H9 (cell line): ENCODE measurements around the gene DAB2IP. TPM values are rescaled to one million over a fixed set of nuclear protein-coding genes. Genes with fewer than 3 reads are reported as not detected.

Experiments used
- DNase-seq: peaks from one replicate; pipeline ENCODE4 v3.0.0-alpha.2; 2017
- H2AFZ ChIP-seq: one replicate; pipeline ENCODE4 v1.6.1; 2013; ENCODE audit warnings: mild to moderate bottlenecking, low read length, control low read depth, moderate library complexity
- H2AK5ac ChIP-seq: 2 replicates; pipeline ENCODE4 v1.6.1; 2013; ENCODE audit warnings: low read length, control low read depth, mixed read lengths; ENCODE audit not compliant: insufficient read length
- H2BK120ac ChIP-seq: one replicate; pipeline ENCODE4 v1.6.1; 2013; ENCODE audit warnings: low read depth, mild to moderate bottlenecking, low read length, control low read depth, inconsistent platforms; ENCODE audit not compliant: poor library complexity, severe bottlenecking
- H2BK12ac ChIP-seq: 2 replicates; pipeline ENCODE4 v1.6.1; 2013; ENCODE audit warnings: low read length, control low read depth, mixed read lengths, low read depth; ENCODE audit not compliant: insufficient read length
- H2BK15ac ChIP-seq: 2 replicates; pipeline ENCODE4 v1.6.1; 2013; ENCODE audit warnings: low read depth, low read length, control low read depth
- H2BK20ac ChIP-seq: one replicate; pipeline ENCODE4 v1.6.1; 2013; ENCODE audit warnings: low read depth, mild to moderate bottlenecking, low read length, control low read depth, inconsistent platforms; ENCODE audit not compliant: poor library complexity, severe bottlenecking
- H2BK5ac ChIP-seq: 2 replicates; pipeline ENCODE4 v1.6.1; 2013; ENCODE audit warnings: low read length, control low read depth, mixed read lengths; ENCODE audit not compliant: insufficient read length
- H3K14ac ChIP-seq: 2 replicates; pipeline ENCODE4 v1.6.1; 2013; ENCODE audit warnings: low read length, control low read depth; ENCODE audit not compliant: insufficient read depth
- H3K18ac ChIP-seq: 2 replicates; pipeline ENCODE4 v1.6.1; 2013; ENCODE audit warnings: low read depth, mild to moderate bottlenecking, mixed read lengths, low read length, control low read depth; ENCODE audit not compliant: insufficient read length
- H3K23ac ChIP-seq: 2 replicates; pipeline ENCODE4 v1.6.1; 2013; ENCODE audit warnings: low read length, control low read depth, mixed read lengths, low read depth; ENCODE audit not compliant: insufficient read length
- H3K23me2 ChIP-seq: 2 replicates; pipeline ENCODE4 v1.6.1; 2013; ENCODE audit warnings: low read depth, mild to moderate bottlenecking, mixed read lengths, low read length, control low read depth; ENCODE audit not compliant: insufficient read length, poor library complexity, severe bottlenecking
- H3K27ac ChIP-seq: 2 replicates; pipeline ENCODE4 v1.5.1; 2013; ENCODE audit warnings: low read length, control low read depth, mixed read lengths, low read depth; ENCODE audit not compliant: insufficient read length
- H3K27me3 ChIP-seq: 2 replicates; pipeline ENCODE4 v1.6.1; 2013; ENCODE audit warnings: low read length, control low read depth, inconsistent platforms; ENCODE audit not compliant: insufficient read depth
- H3K4ac ChIP-seq: 2 replicates; pipeline ENCODE4 v1.6.1; 2013; ENCODE audit warnings: low read depth, mild to moderate bottlenecking, control low read depth, inconsistent platforms, low read length, moderate library complexity
- H3K4me1 ChIP-seq: 2 replicates; pipeline ENCODE4 v1.6.1; 2013; ENCODE audit warnings: low read length, control low read depth, inconsistent platforms; ENCODE audit not compliant: insufficient read depth
- H3K4me2 ChIP-seq: 2 replicates; pipeline ENCODE4 v1.6.1; 2013; ENCODE audit warnings: low read length, control low read depth, mixed read lengths; ENCODE audit not compliant: insufficient read length, insufficient read depth
- H3K56ac ChIP-seq: 2 replicates; pipeline ENCODE4 v1.6.1; 2013; ENCODE audit warnings: low read depth, mild to moderate bottlenecking, mixed read lengths, low read length, control low read depth; ENCODE audit not compliant: insufficient read length
- H3K79me1 ChIP-seq: 2 replicates; pipeline ENCODE4 v1.6.1; 2013; ENCODE audit warnings: low read depth, mild to moderate bottlenecking, moderate library complexity, low read length, control low read depth, inconsistent platforms; ENCODE audit not compliant: insufficient read depth, poor library complexity, severe bottlenecking
- H3K79me2 ChIP-seq: 2 replicates; pipeline ENCODE4 v1.6.1; 2013; ENCODE audit warnings: low read length, control low read depth, inconsistent platforms; ENCODE audit not compliant: insufficient read depth
- H3K9ac ChIP-seq: 2 replicates; pipeline ENCODE4 v1.6.1; 2013; ENCODE audit warnings: low read length, control low read depth, mixed read lengths; ENCODE audit not compliant: insufficient read length; ENCODE audit errors: extremely low read depth
- H3K9me3 ChIP-seq: one replicate; pipeline ENCODE4 v1.6.1; 2013; ENCODE audit warnings: low read depth, low read length, inconsistent platforms; ENCODE audit not compliant: control insufficient read depth
- H3T11ph ChIP-seq: one replicate; pipeline ENCODE4 v1.6.1; 2013; ENCODE audit warnings: mild to moderate bottlenecking, low read length, control low read depth, inconsistent platforms
- H4K20me1 ChIP-seq: one replicate; pipeline ENCODE4 v1.6.1; 2013; ENCODE audit not compliant: control insufficient read depth, insufficient read length, insufficient read depth
- H4K5ac ChIP-seq: 2 replicates; pipeline ENCODE4 v1.6.1; 2013; ENCODE audit warnings: low read depth, mild to moderate bottlenecking, mixed read lengths, low read length, control low read depth; ENCODE audit not compliant: insufficient read length
- H4K8ac ChIP-seq: replicated peaks from 2 replicates; pipeline ENCODE4 v1.6.1; 2013; ENCODE audit warnings: low read length, control low read depth, mixed read lengths, low read depth; ENCODE audit not compliant: insufficient read length
- H4K91ac ChIP-seq: 2 replicates; pipeline ENCODE4 v1.6.1; 2013; ENCODE audit warnings: low read depth, mild to moderate bottlenecking, moderate library complexity, mixed read lengths, low read length, control low read depth; ENCODE audit not compliant: insufficient read length
- H3K27ac Mint-ChIP-seq, 3 experiments: 2 replicates in 2 of 3; 3 replicates in 1 of 3; pipeline ENCODE4 v1.8.0; 2020 to 2021; ENCODE audit warnings: mixed read lengths in 3 of 3, mild to moderate bottlenecking in 1 of 3, moderate library complexity in 1 of 3
- H3K27me3 Mint-ChIP-seq: 2 replicates; pipeline ENCODE4 v1.8.0; 2021; ENCODE audit warnings: low read depth, mild to moderate bottlenecking, moderate library complexity, mixed read lengths
- H3K36me3 Mint-ChIP-seq, 3 experiments: 2 replicates in 2 of 3; 3 replicates in 1 of 3; pipeline ENCODE4 v1.8.0; 2020 to 2021; ENCODE audit warnings: low read depth in 3 of 3, mixed read lengths in 3 of 3; ENCODE audit not compliant: insufficient read depth in 1 of 3
- H3K4me1 Mint-ChIP-seq, 2 experiments: 2 replicates each; pipeline ENCODE4 v1.8.0; 2020; ENCODE audit warnings: mixed read lengths in 2 of 2
- H3K4me3 Mint-ChIP-seq, 2 experiments: 2 replicates in 1 of 2; 3 replicates in 1 of 2; pipeline ENCODE4 v1.8.0; 2020 to 2021; ENCODE audit warnings: mild to moderate bottlenecking in 2 of 2, mixed read lengths in 2 of 2, moderate library complexity in 1 of 2
- H3K9me3 Mint-ChIP-seq, 2 experiments: 2 replicates in 1 of 2; 3 replicates in 1 of 2; pipeline ENCODE4 v1.8.0; 2020; ENCODE audit warnings: mild to moderate bottlenecking in 2 of 2, mixed read lengths in 2 of 2, moderate library complexity in 1 of 2
- WGBS: extraction: QIAGEN DNeasy Blood & Tissue Kit; methylation state at CpG from one replicate; pipeline ENCODE4 v1.1.7; 2013; ENCODE audit warnings: missing lambda C conversion rate, low lambda C conversion rate, mixed read lengths; ENCODE audit not compliant: insufficient read length; ENCODE audit errors: extremely low coverage; 5-methylcytosine and 5-hydroxymethylcytosine counted together
- total RNA-seq: library from RNA; stranded (reverse); gene quantifications from 2 replicates; pipeline ENCODE4 v1.2.1, GENCODE V29; 2021
- TF ChIP-seq, protein P1 (sequence below): fragments of 200-600 bp; sonication (generic); conservative IDR thresholded peaks from 3 replicates; pipeline ENCODE4 v1.8.0; 2021; ENCODE audit warnings: antibody characterized with exemption, mild to moderate bottlenecking

The DAB2IP gene
- total RNA-seq, 1 experiment from 2014 or later, result 22.6 TPM

- Histone ChIP-seq H2BK5ac (no peak overlapping the region), H4K8ac (no peak overlapping the region), H3K9me3 (no peaks in the 10 kb centered on the region), H3K9ac (no peak overlapping the region), H3K56ac (no peak overlapping the region), H2AFZ (no peak overlapping the region), H3K79me2 (no peaks in the 10 kb centered on the region), H3T11ph (no peak overlapping the region), H3K27ac (no peak overlapping the region), H2BK15ac (no peak overlapping the region), H3K4me1 (peaks cover 7% of the 10 kb centered on the region), H3K4ac (no peak overlapping the region), H3K23me2 (no peaks in the 10 kb centered on the region), H3K18ac (no peak overlapping the region), H2BK20ac (no peak overlapping the region), H4K91ac (no peak overlapping the region), H4K5ac (no peak overlapping the region), H2BK120ac (no peak overlapping the region), H4K20me1 (peaks cover 3% of the 10 kb centered on the region), H2AK5ac (no peak overlapping the region), H2BK12ac (no peak overlapping the region), H3K27me3 (no peaks in the 10 kb centered on the region), H3K79me1 (no peaks in the 10 kb centered on the region), H3K14ac (no peak overlapping the region; the same call in 1 of the 2 replicates), H3K4me2 (no peak overlapping the region), H3K23ac (no peak overlapping the region)
- H3K9me3 Mint-ChIP-seq, result no peaks in the 10 kb centered on the region
- H3K36me3 Mint-ChIP-seq, result peaks cover 0 to 4% (median 0%) of the 10 kb centered on the region in 3 experiments; a peak in 3 of 7 replicates
- H3K27me3 Mint-ChIP-seq, result peaks cover 27% of the 10 kb centered on the region
- no peak overlapping the region for H3K4me3 Mint-ChIP-seq
- no peak for DNase-seq
- peaks cover 40 to 51% of the 10 kb centered on the region in 2 experiments for H3K4me1 Mint-ChIP-seq
- WGBS, result no CpG with 5 or more reads among the region's 12 CpGs
- TF ChIP-seq, protein P1, sequence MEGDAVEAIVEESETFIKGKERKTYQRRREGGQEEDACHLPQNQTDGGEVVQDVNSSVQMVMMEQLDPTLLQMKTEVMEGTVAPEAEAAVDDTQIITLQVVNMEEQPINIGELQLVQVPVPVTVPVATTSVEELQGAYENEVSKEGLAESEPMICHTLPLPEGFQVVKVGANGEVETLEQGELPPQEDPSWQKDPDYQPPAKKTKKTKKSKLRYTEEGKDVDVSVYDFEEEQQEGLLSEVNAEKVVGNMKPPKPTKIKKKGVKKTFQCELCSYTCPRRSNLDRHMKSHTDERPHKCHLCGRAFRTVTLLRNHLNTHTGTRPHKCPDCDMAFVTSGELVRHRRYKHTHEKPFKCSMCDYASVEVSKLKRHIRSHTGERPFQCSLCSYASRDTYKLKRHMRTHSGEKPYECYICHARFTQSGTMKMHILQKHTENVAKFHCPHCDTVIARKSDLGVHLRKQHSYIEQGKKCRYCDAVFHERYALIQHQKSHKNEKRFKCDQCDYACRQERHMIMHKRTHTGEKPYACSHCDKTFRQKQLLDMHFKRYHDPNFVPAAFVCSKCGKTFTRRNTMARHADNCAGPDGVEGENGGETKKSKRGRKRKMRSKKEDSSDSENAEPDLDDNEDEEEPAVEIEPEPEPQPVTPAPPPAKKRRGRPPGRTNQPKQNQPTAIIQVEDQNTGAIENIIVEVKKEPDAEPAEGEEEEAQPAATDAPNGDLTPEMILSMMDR, result no peak
- H3K27ac Mint-ChIP-seq, result 0 out of 7 replicates have a peak overlapping the region, but pooled peaks of 1 of the 3 experiments have one; percentile 11
Measured at GRCh38 chr9:121688146-121688680, 36.8 kb downstream of the DAB2IP start.
